Posterior vena cava (tissue), 2 donors: ENCODE data around the gene SH3BP5. TPM values are rescaled to one million over a fixed set of nuclear protein-coding genes. Genes with fewer than 3 reads are reported as not detected.

ENCODE experiments used
- DNase-seq: peaks from one replicate; pipeline ENCODE4 v3.0.0-alpha.2; 2020; ENCODE audit warnings: low spot score
- intact Hi-C, 2 donors: fragments of 100-400 bp; cut with DNase I; formaldehyde crosslinking; loops; one replicate each; pipeline versions ENCODE4 v1.14.1 to v1.14.2; 2022 to 2023
- total RNA-seq, 2 donors: library from RNA; stranded (reverse); fragmentation: NEBNext Ultra II Directional; extraction: Animal tissue kit (Norgen Biotek cat#: 25700); gene quantifications; one replicate each; pipeline ENCODE4 v1.2.1, GENCODE V29; 2021
- donor health status: DM: yes; HTN: yes; CAD: no.
- donor health status: DM: yes; HTN: yes; CAD: no.

SH3BP5 gene
- total RNA-seq, 2 donors from 2014 or later: 67.9 to 105 TPM

DNA sequence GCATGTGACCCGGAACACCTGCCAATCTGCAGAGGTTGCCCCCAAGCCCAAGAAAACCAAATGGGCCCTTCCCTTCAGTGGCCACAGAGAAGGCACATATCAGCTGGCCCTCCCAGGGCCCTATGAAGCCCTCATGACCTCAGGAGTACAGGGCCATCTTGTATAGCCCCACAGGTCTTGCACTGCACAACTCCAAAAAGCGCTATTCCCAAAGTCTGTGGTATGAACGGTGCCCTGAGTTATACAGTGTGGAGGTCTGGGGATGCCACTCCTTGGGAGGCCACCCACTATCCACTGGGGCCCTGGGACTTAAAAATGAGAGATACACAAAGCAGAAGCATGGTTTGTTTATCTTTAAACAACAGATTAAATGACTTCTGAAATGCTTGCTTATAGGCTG, 64.9 kb downstream of the SH3BP5 start:
- intact Hi-C loops: loop anchor here (5.0 kb wide), 3 partner anchors 65 to 135 kb away; partner anchors contain the start of gene SH3BP5 (in 2 of the 2)
- no peak for DNase-seq

DNA sequence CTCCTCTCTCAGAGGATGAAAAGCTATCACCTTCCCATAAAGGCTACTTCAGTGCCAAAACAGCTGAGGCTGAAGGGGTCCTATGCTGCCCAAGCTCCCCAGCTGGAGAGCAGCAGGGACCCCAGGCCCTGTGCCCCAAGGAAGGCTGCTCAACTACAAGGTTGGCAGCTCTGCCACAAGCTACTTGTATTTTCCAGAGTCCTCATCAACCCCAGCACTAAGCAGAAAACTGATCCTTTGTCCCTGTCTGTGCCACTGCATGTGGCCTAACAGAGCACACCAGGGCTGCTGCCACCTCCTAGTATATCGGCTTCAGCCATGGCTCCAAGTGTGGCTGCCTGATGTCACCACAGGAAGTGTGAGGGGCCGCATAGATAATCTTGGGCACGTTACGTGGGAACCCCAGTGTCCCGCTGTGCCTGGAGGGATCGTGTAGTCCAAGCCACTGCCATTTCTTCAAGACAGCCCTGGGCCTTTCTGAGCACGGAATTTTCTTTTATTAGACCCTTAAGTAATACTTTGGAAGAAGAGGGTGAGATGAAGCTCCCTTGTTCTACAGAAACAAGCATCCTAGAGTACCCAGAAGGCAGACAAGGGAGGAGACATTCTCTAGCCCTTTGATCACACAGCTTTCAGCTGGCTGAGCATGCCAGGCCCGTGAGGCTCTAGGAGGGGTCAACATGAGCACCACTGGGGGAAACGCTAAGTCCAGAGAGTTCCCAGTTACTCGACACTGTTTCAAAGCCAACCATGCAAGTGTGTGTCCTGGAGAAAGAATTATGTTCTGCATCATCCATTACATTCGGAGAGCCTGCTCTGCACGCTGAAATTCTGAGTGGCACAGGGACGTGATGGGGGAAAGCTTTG, 65.6 kb downstream of the SH3BP5 start:
- DNase-seq: no peak
- intact Hi-C loops: loop anchor here (5.0 kb wide), 3 partner anchors 66 to 136 kb away; partner anchors contain the start of gene SH3BP5 (in 2 of the 2)

DNA sequence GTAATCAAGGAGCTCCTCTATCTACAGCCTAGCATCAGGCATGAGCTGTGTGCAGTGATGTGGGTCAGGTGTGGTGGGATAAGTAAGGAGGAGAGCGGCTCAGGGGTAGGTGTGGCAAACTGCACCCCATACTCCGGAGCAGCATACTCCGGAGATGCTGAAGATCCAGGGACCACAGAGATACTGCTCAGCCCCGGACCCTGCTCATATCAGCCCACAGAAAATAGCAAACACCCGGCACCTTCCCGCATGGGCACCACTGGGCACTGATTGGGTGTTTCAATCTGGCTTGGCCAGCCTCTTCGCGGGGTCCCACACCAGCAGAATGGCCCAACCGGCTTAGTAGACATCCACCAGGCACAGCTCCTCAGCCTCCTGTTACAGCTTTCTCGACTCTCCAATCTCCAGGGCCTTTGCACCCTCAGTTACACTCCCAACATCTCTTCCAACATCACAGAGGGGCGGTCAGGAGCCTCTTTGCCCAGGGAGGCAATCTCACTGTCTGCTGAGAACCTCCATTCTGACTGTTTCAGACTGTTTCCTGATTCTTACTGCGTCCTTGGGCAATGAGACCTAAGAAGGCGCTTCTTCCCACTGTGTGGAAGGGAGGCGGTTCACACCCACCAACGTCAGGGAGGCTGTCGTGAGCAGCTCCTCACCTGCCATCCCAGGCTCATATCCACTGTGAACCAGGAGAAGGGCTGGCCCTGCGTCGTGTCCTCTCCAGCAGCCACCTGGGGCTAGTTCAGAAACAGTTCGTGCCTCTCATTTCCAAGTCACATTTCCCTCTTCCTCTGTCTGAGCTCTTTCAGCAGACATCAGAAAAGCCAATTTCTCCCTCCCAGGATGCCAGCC, 66.5 kb downstream of the SH3BP5 start:
- intact Hi-C loops: loop anchor here (5.0 kb wide), 3 partner anchors 66 to 136 kb away; partner anchors contain the start of gene SH3BP5 (in 2 of the 2)
- DNase-seq: no peak

GRCh38 chr3:15264486-15264885, 67.9 kb downstream of the SH3BP5 start:
- intact Hi-C loops: no loop called here
- DNase-seq: no peak

DNA sequence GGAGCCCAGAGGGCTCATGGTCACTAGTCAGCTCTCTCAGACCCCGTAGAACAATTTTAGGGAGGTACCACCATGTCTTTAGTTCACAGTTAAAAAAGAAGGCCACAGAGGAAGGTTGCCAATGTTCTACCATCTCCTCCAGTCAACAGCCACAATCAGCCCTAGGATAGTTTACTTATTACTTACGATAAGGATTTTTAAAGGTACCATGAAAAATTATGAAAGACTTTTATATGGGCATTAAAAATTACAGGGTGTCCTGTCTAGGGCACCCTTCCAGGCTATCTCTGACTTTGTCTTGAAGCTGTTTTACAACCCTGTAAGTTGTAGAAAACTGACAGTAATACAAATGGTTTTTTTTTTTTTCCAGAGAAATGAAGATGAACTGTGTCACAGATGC, 68.5 kb downstream of the SH3BP5 start:
- intact Hi-C loops: no loop called here
- DNase-seq: no peak

DNA sequence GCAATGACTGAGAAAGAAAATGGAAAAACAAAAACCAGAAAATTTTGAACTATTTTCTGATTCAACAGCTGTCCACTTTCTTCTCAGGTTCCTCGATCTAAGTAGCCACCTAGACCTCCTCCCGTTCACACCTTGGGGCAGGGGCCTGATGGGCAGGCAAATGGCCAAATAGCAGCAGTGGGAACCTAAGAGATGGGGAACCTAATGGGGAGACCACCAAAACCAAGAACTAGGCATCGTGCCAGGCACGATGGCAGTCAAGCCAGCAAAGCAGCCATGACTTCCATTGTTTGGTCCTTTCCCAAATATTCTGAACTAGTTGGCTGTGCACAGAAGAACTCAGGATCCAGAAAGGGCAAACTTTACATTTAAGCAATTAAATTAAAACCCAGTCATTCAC, 69.3 kb downstream of the SH3BP5 start:
- no peak for DNase-seq
- intact Hi-C loops: no loop called here

- DNase-seq: no peak
- intact Hi-C loops: no loop called here
Observed at GRCh38 chr3:15262021-15262420, 70.4 kb downstream of the SH3BP5 start.

DNA sequence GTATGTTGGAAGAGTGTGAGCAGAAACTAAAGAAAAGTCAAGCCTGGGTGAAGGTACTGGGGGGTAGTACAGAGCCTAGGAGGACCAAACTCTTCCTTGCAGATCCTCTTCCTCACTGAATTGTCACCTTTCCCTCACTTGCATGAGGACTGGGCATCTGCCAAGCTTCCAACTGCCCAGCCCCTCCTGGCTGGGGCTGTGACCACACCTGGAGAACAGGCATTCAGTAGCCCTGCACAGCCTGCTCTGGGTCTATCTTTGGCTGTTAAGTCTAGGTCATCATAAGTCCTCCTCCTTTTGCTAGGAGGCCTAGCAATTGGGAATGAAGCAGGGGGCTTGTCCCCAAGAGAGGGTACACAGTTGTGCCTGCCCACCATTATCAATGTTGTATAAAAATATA, 71.1 kb downstream of the SH3BP5 start:
- intact Hi-C loops: no loop called here
- no peak for DNase-seq

DNA sequence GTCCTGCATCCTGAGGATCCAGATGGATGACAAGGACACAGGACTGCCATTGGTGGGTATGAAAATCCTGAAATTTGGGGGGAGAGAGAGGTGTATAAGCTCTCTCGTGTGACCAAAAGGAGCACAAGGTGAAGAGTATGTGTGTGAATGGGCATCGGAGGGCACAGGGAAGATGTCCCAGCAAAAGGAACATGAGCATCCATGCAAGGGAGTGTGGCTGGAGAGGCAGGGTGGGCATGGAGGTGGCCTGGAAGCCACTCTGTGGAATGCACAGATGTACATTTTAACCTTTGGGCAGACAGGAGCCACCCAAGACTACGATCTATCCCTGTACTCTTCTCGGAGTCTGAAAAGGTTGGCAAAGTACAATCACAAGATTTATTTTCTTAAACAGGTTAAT, 71.9 kb downstream of the SH3BP5 start:
- intact Hi-C loops: no loop called here
- DNase-seq: no peak

DNA sequence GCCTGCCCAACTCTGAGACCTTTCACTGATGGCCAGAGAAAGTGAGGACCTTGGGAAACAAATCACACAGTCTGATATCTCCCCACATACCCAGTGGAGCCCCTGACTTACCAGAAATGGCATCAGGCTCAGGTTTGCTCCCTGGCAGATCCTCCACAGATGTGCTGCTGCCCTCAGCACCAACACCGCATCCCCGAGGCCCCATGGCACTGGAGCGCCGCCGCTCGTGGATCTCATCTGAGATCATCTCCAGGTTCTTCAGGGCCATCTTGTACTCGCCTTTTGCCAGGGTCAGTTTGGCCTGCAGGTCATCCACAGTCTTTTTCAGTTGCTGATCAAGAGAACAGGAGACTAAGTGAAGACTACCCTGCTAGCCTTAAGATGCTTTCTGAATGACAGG, 73.7 kb downstream of the SH3BP5 start:
- no peak for DNase-seq

DNA sequence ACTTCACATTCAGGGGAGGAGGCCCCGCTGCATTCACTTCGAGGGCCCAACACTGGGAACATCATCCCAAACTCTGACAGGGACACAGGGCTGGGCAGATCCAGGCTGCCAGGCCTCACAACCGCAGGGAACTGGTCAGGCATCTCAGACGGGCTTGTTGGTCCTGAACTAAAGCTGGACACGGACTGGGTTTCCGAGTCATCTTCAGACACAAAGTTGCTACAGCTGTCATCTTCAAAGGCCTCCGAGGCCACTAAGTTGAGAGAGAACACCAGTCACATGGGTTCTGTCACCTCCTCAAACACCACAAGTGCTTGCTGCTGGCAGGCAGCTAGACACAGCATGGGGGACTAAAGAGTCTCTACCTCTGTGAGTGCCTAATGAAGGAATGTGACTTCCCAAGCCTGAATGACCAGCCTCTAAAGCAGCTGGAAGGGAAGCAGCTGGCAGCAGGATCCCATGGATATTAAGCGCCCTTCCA, 75.5 kb downstream of the SH3BP5 start:
- DNase-seq: no peak
- intact Hi-C loops: no loop called here

More for the DNA sequence above, 73.7 kb downstream of the SH3BP5 start:
- intact Hi-C loops: no loop called here

GRCh38 chr3:15255215-15255614, 77.2 kb downstream of the SH3BP5 start:
- DNase-seq: no peak
- intact Hi-C loops: no loop called here

GRCh38 chr3:15253023-15253697, 79.2 kb downstream of the SH3BP5 start:
- intact Hi-C loops: no loop called here
- DNase-seq: no peak

DNA sequence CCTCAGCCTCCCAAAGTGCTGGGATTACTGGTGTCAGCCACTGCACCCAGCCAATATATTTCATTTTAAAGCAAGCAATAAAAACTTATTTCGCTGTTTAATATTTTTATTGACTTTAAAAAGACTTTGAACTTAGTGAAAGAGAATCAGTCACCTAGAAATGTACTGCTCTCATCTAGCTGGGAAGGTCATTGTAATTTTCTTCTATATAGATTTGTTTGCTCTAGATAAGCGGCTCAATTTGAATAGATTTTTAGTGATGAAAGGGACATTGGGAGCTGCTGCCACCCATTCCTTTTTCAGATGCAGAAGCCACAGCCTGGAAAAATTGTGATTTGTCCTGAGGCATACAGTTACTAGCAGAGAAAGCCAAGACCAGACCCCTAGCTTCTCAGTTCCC, 86.2 kb downstream of the SH3BP5 start:
- no peak for DNase-seq
- intact Hi-C loops: no loop called here

GRCh38 chr3:15243822-15244482, 88.4 kb downstream of the SH3BP5 start:
- intact Hi-C loops: no loop called here
- no peak for DNase-seq

DNA sequence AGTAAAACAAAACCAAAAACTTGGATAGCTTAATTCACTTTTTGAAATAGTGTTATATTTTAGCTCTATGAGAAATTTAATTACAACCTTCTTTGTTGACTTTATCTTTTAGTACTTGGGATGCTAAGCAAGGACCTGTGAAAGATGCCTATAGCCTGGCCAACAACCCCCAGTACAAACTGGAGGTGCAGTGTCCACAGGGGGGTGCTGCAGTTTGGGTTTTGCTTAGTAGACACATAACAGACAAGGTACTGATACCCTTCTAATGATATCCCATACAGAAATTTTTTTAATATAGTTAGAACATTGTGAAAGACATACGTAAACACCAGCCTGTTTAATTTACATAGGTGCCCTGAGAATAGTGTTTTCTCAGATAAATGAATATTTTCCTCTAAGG, 91.0 kb downstream of the SH3BP5 start:
- DNase-seq: no peak
- intact Hi-C loops: no loop called here

DNA sequence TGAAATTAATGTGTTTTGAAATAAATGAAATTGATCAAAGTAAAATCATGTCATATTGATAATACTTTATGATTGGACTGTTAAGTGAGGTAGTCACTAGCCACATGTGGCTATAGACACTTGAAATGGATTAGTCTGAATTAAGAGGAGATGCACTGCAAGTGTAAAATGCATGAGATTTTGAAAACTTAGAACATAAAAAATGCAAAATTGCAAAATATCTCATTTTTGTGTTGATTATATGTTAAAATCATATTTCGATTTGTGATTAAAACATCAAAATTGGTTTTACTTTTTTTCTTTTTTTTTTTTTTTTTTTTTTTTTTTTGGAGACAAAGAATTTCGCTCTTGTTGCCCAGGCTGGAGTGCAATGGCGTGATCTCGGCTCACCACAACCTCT, 103.1 kb downstream of the SH3BP5 start:
- intact Hi-C loops: no loop called here
- DNase-seq: no peak

- intact Hi-C loops: no loop called here
- no peak for DNase-seq
Observed at GRCh38 chr3:15228147-15228546, 104.2 kb downstream of the SH3BP5 start.
